HG02759 (cell line): ENCODE measurements around the gene XCL1.

Experiments
- ATAC-seq: cut with Tn5 transposase; IDR thresholded peaks from one replicate; pipeline ENCODE4 v1.9.1; 2021; ENCODE audit warnings: mild to moderate bottlenecking, moderate library complexity; ENCODE audit not compliant: unreplicated experiment

XCL1 gene

GRCh38 chr1:168603501-168604110, 27.2 kb downstream of the XCL1 start:
- peak; percentile 75 for ATAC-seq

- no peak for ATAC-seq
These were observed 29.0 kb downstream of the XCL1 start for GRCh38 chr1:168605443-168605842.

- no peak for ATAC-seq
These were observed 29.7 kb downstream of the XCL1 start for GRCh38 chr1:168606096-168606495.

- ATAC-seq = no peak
These were observed 31.5 kb downstream of the XCL1 start for GRCh38 chr1:168607872-168608428.

GRCh38 chr1:168608796-168609715, 32.7 kb downstream of the XCL1 start:
- no peak for ATAC-seq

- no peak for ATAC-seq
These were observed 33.5 kb downstream of the XCL1 start for GRCh38 chr1:168609741-168610510.

- ATAC-seq = no peak
These were observed 36.6 kb downstream of the XCL1 start for GRCh38 chr1:168613038-168613451.

- no peak for ATAC-seq
These were observed 37.4 kb downstream of the XCL1 start for GRCh38 chr1:168613691-168614231.

- no peak for ATAC-seq
These were observed 37.8 kb downstream of the XCL1 start for GRCh38 chr1:168614235-168614634.

GRCh38 chr1:168615965-168616364, 39.6 kb downstream of the XCL1 start:
- ATAC-seq = no peak

- no peak for ATAC-seq
These were observed 41.8 kb downstream of the XCL1 start for GRCh38 chr1:168617974-168618750.

- no peak for ATAC-seq
These were observed 42.5 kb downstream of the XCL1 start for GRCh38 chr1:168618886-168619285.

- no peak for ATAC-seq
These were observed 45.0 kb downstream of the XCL1 start for GRCh38 chr1:168621356-168621755.

GRCh38 chr1:168623003-168623828, 46.8 kb downstream of the XCL1 start:
- no peak for ATAC-seq

GRCh38 chr1:168623831-168624230, 47.4 kb downstream of the XCL1 start:
- ATAC-seq = no peak

- ATAC-seq = no peak
These were observed 49.9 kb downstream of the XCL1 start for GRCh38 chr1:168626326-168626725.

- ATAC-seq = no peak
These were observed 51.0 kb downstream of the XCL1 start for GRCh38 chr1:168627370-168627769.

- no peak for ATAC-seq
These were observed 52.4 kb downstream of the XCL1 start for GRCh38 chr1:168628807-168629206.

- ATAC-seq = no peak
These were observed 53.1 kb downstream of the XCL1 start for GRCh38 chr1:168629466-168629865.
